ENCODE data around the gene AVPR1B. TPM values are rescaled to one million over a fixed set of nuclear protein-coding genes. Genes with fewer than 3 reads are reported as not detected.

Gene AVPR1B
- total RNA-seq, 1 experiment from 2014 or later: not detected

DNA sequence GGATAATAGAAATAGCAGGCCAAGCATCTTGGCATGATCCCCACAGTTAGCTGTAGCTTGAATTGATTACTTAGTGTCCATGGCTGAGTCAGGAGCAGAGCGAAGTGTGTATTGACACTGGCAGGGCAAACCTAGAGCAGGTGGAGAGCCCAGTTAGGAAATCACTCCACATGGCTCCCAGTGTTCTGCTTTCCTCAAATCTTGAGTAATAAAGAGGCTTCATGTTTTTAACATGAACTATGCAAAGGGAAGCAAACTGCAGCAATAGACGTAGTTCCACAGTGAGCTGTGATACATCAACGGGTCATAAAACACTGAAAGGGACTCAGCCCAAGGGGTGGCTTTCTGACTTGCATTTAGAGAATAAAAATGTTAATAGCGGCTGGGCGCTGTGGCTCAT, 35.3 kb downstream of the AVPR1B start:
- ChIA-PET POLR2A (no interaction called here), CTCF (no interaction called here)
- intact Hi-C loops (cut with micrococcal nuclease; ENCODE audit: unreplicated experiment): no loop called here
- Histone ChIP-seq H3K27ac (ENCODE audit: low read length) (no peak overlapping the region), H3K9me3 (ENCODE audit: control insufficient read depth, insufficient read depth, low read depth, low read length) (no peaks in the 10 kb centered on the region), H3K4me3 (ENCODE audit: low read depth in 2 of 2, low read length in 2 of 2) (no peak overlapping the region), H3K36me3 (ENCODE audit: control insufficient read depth, insufficient read depth, low read length) (no peaks in the 10 kb centered on the region), H3K27me3 (ENCODE audit: control insufficient read depth, insufficient read depth, low read length) (peaks cover 3% of the 10 kb centered on the region), H3K4me1 (ENCODE audit: control insufficient read depth, insufficient read depth, low read length) (no peaks in the 10 kb centered on the region)
- ATAC-seq (no peak), DNase-seq (ENCODE audit: low read depth, low spot score) (no peak)
- TF ChIP-seq, protein P1, sequence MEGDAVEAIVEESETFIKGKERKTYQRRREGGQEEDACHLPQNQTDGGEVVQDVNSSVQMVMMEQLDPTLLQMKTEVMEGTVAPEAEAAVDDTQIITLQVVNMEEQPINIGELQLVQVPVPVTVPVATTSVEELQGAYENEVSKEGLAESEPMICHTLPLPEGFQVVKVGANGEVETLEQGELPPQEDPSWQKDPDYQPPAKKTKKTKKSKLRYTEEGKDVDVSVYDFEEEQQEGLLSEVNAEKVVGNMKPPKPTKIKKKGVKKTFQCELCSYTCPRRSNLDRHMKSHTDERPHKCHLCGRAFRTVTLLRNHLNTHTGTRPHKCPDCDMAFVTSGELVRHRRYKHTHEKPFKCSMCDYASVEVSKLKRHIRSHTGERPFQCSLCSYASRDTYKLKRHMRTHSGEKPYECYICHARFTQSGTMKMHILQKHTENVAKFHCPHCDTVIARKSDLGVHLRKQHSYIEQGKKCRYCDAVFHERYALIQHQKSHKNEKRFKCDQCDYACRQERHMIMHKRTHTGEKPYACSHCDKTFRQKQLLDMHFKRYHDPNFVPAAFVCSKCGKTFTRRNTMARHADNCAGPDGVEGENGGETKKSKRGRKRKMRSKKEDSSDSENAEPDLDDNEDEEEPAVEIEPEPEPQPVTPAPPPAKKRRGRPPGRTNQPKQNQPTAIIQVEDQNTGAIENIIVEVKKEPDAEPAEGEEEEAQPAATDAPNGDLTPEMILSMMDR (IDR thresholded peaks at IDR 0.05): no peak
- TF ChIP-seq, protein P2, sequence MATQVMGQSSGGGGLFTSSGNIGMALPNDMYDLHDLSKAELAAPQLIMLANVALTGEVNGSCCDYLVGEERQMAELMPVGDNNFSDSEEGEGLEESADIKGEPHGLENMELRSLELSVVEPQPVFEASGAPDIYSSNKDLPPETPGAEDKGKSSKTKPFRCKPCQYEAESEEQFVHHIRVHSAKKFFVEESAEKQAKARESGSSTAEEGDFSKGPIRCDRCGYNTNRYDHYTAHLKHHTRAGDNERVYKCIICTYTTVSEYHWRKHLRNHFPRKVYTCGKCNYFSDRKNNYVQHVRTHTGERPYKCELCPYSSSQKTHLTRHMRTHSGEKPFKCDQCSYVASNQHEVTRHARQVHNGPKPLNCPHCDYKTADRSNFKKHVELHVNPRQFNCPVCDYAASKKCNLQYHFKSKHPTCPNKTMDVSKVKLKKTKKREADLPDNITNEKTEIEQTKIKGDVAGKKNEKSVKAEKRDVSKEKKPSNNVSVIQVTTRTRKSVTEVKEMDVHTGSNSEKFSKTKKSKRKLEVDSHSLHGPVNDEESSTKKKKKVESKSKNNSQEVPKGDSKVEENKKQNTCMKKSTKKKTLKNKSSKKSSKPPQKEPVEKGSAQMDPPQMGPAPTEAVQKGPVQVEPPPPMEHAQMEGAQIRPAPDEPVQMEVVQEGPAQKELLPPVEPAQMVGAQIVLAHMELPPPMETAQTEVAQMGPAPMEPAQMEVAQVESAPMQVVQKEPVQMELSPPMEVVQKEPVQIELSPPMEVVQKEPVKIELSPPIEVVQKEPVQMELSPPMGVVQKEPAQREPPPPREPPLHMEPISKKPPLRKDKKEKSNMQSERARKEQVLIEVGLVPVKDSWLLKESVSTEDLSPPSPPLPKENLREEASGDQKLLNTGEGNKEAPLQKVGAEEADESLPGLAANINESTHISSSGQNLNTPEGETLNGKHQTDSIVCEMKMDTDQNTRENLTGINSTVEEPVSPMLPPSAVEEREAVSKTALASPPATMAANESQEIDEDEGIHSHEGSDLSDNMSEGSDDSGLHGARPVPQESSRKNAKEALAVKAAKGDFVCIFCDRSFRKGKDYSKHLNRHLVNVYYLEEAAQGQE (IDR thresholded peaks at IDR 0.05; ENCODE audit: insufficient read depth in 1 of 2, low read depth in 2 of 2, low read length in 1 of 2): no peak
- TF ChIP-seq SIN3A (IDR thresholded peaks at IDR 0.05; ENCODE audit: borderline replicate concordance, insufficient read depth, low read depth, low read length) (no peak), POLR2AphosphoS5 (IDR thresholded peaks at IDR 0.05; ENCODE audit: low read depth, low read length) (no peak), TCF7L2 (IDR thresholded peaks at IDR 0.05; ENCODE audit: low read depth, low read length) (no peak)
- in situ Hi-C loops (cut with HindIII; ENCODE audit: low pct_unique_long_range_greater_than_20kb, low sequenced_read_pairs): no loop called here
- no TSS peak for BruUV-seq (replicated peaks)

DNA sequence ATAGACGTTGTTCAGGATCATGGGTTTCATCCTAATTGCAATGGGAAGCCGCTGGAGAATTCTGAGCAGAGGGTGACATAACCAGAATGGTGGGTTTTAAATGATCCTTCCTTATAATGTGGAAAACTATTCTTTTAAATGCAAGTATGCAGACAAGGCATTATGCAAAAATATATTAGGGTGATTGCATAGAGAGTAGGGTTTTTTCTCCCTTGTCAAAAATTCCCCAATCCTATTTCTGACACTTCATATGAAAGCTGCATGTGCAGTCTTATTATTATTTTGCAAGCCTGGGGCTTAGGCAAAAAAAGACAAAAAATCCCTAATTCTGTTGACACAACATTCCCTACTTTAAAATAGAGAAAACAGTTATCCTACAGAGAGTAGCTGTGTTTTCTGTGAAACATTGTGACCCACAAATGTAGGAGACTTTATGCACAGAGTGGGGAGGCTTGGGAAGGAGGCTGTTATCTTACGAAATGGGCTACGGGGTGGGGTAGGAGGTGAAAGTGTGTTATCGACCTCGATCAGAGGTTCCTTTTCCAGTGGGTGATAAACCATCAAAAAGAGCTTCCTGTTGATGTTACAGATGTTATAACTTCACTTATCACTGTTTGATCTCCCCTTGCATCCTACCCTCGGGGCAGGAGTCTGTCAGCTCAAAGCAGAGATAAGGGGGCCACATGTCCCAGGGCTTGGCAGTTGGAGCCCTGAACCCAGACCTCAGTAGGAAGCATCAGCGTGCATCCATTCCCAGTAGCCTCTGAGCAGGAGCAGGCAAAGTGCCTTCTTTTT, 37.0 kb downstream of the AVPR1B start:
- H3K4me1 ChIP-seq (ENCODE audit: control insufficient read depth, insufficient read depth, low read length): no peaks in the 10 kb centered on the region
- ChIA-PET CTCF (no interaction called here), POLR2A (no interaction called here)
- no peaks in the 10 kb centered on the region for H3K36me3 ChIP-seq (ENCODE audit: control insufficient read depth, insufficient read depth, low read length)
- DNase-seq (ENCODE audit: low read depth, low spot score): no peak
- no peak overlapping the region for H3K27ac ChIP-seq (ENCODE audit: low read length)
- BruUV-seq (replicated peaks): no TSS peak
- TF ChIP-seq, protein P2 (IDR thresholded peaks at IDR 0.05; ENCODE audit: insufficient read depth in 1 of 2, low read depth in 2 of 2, low read length in 1 of 2): no peak
- TF ChIP-seq SIN3A (IDR thresholded peaks at IDR 0.05; ENCODE audit: borderline replicate concordance, insufficient read depth, low read depth, low read length): no peak
- no peak for TF ChIP-seq POLR2AphosphoS5 (IDR thresholded peaks at IDR 0.05; ENCODE audit: low read depth, low read length)
- no peak for TF ChIP-seq TCF7L2 (IDR thresholded peaks at IDR 0.05; ENCODE audit: low read depth, low read length)
- TF ChIP-seq, protein P1 (IDR thresholded peaks at IDR 0.05): no peak
- in situ Hi-C loops (cut with HindIII; ENCODE audit: low pct_unique_long_range_greater_than_20kb, low sequenced_read_pairs): no loop called here
- no peak overlapping the region for H3K4me3 ChIP-seq (ENCODE audit: low read depth in 2 of 2, low read length in 2 of 2)
- intact Hi-C loops (cut with micrococcal nuclease; ENCODE audit: unreplicated experiment): no loop called here
- H3K27me3 ChIP-seq (ENCODE audit: control insufficient read depth, insufficient read depth, low read length): peaks cover 3% of the 10 kb centered on the region
- ATAC-seq: no peak
- H3K9me3 ChIP-seq (ENCODE audit: control insufficient read depth, insufficient read depth, low read depth, low read length): no peaks in the 10 kb centered on the region
